Mucosa of gallbladder (tissue), 1 donor: ENCODE data around the gene CD3E. TPM values are rescaled to one million over a fixed set of nuclear protein-coding genes. Genes with fewer than 3 reads are reported as not detected.

Experiments used
- total RNA-seq: library from RNA; stranded (reverse); gene quantifications from one replicate; pipeline ENCODE4 v1.2.1, GENCODE V29; 2021
- donor health status: DM: no; HTN: no; CAD: no.

The CD3E gene
- total RNA-seq, 1 donor from 2014 or later: 15.7 TPM

Other genes starting within 250 kb of the CD3E start
- 180 TPM for gene TMPRSS4, start 227.7 kb upstream of the CD3E start, total RNA-seq
- gene SMIM35, start 217.8 kb upstream of the CD3E start, total RNA-seq: not detected
- 3.5 TPM for gene SCN4B, start 151.9 kb upstream of the CD3E start, total RNA-seq
- 0.69 TPM for gene SCN2B, start 128.1 kb upstream of the CD3E start, total RNA-seq
- 12.9 TPM for gene JAML, start 79.7 kb upstream of the CD3E start, total RNA-seq
- 23.2 TPM for gene MPZL3, start 52.4 kb upstream of the CD3E start, total RNA-seq
- gene MPZL2, start 40.4 kb upstream of the CD3E start, total RNA-seq: 72.5 TPM
- gene CD3D, start 38.0 kb downstream of the CD3E start, total RNA-seq: 12.4 TPM
- 3.0 TPM for gene CD3G, start 39.6 kb downstream of the CD3E start, total RNA-seq
- 38.0 TPM for gene UBE4A, start 54.9 kb downstream of the CD3E start, total RNA-seq
- gene ATP5MG, start 96.9 kb downstream of the CD3E start, total RNA-seq: 196 TPM
- 61.2 TPM for gene KMT2A, start 131.8 kb downstream of the CD3E start, total RNA-seq
- 1.2 TPM for gene TTC36, start 222.7 kb downstream of the CD3E start, total RNA-seq
- gene TMEM25, start 226.5 kb downstream of the CD3E start, total RNA-seq: 41.5 TPM